Measurements from ENCODE around the gene SORD. TPM values are rescaled to one million over a fixed set of nuclear protein-coding genes. Genes with fewer than 3 reads are reported as not detected.
"Not testable (repeated sequence)": the region's sequence is repeated elsewhere in the genome, so short reads cannot be mapped to it uniquely, and the experiment has no call there.

SORD gene
- total and polyA plus RNA-seq, 2 donors (not counting 3 experiments of a cell fraction or from before 2014, with no cell fraction given) = 16.6 to 31.8 TPM

DNA sequence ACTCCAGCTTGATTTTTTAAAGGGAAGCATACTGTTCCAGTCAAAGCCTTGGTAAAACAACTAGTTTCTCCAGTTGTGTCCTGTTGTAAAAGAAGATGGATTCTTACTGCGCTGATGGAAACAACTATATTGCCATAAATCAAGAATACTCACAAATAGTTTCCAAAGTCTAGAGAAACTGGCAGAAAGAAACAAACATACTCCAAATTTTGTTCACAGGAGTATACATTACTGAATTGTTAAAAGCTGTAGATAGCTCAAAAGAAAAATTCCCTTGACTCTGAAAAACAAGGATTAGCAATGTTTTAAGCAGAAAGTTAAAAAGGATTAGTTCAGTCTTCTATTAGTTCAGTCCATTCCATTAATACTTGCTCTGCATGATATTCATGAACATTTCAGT lies 27.6 kb downstream of the SORD start:
- no peak for TF ChIP-seq EZH2 (IDR thresholded peaks at IDR 0.05; ENCODE audit: borderline replicate concordance, low read depth, low read length, severe bottlenecking)
- TF ChIP-seq POLR2A (IDR thresholded peaks at IDR 0.05; ENCODE audit: low read depth, low read length) = no peak
- TF ChIP-seq FOS (IDR thresholded peaks at IDR 0.05; ENCODE audit: borderline replicate concordance, insufficient read depth, low read length) = no peak
- TF ChIP-seq, protein P1, sequence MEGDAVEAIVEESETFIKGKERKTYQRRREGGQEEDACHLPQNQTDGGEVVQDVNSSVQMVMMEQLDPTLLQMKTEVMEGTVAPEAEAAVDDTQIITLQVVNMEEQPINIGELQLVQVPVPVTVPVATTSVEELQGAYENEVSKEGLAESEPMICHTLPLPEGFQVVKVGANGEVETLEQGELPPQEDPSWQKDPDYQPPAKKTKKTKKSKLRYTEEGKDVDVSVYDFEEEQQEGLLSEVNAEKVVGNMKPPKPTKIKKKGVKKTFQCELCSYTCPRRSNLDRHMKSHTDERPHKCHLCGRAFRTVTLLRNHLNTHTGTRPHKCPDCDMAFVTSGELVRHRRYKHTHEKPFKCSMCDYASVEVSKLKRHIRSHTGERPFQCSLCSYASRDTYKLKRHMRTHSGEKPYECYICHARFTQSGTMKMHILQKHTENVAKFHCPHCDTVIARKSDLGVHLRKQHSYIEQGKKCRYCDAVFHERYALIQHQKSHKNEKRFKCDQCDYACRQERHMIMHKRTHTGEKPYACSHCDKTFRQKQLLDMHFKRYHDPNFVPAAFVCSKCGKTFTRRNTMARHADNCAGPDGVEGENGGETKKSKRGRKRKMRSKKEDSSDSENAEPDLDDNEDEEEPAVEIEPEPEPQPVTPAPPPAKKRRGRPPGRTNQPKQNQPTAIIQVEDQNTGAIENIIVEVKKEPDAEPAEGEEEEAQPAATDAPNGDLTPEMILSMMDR (IDR thresholded peaks at IDR 0.05; ENCODE audit: extremely low read depth in 1 of 2, insufficient read depth in 1 of 2, low read depth in 1 of 2, low read length in 2 of 2) = no peak
- TF ChIP-seq GATA2 (IDR thresholded peaks at IDR 0.05; ENCODE audit: insufficient read depth, insufficient read length, low read depth, low read length) = no peak
- TF ChIP-seq JUN (IDR thresholded peaks at IDR 0.05; ENCODE audit: borderline replicate concordance, insufficient read depth, insufficient read length, low read depth) = no peak
- TF ChIP-seq, protein P2, sequence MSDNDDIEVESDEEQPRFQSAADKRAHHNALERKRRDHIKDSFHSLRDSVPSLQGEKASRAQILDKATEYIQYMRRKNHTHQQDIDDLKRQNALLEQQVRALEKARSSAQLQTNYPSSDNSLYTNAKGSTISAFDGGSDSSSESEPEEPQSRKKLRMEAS (IDR thresholded peaks at IDR 0.05; ENCODE audit: insufficient read depth, insufficient read length) = no peak
- Histone ChIP-seq H4K20me1 (replicated peaks; ENCODE audit: control insufficient read depth, extremely low read depth, insufficient read depth, low read length) (no peaks in the 10 kb centered on the region), H3K36me3 (ENCODE audit: control insufficient read depth in 2 of 2, extremely low read depth in 1 of 2, insufficient read depth in 2 of 2, low read length in 2 of 2) (no peaks in the 10 kb centered on the region), H3K27ac (ENCODE audit: insufficient read depth, low read depth, low read length) (no peak overlapping the region), H3K79me2 (ENCODE audit: control insufficient read depth, insufficient read depth, low read length) (no peaks in the 10 kb centered on the region), H3K4me3 (replicated peaks in 1 of 3; ENCODE audit: insufficient read depth in 1 of 3, low read depth in 1 of 3, low read length in 3 of 3) (no peak overlapping the region), H3K9me1 (replicated peaks; ENCODE audit: control insufficient read depth, extremely low read depth, insufficient read depth, low read length) (no peaks in the 10 kb centered on the region), H3K4me1 (ENCODE audit: control insufficient read depth, extremely low read depth, insufficient read depth, low read length) (no peaks in the 10 kb centered on the region), H3K9me3 (replicated peaks; ENCODE audit: control insufficient read depth, insufficient read depth, low read length) (no peaks in the 10 kb centered on the region), H2AFZ (ENCODE audit: low read depth, low read length) (no peak overlapping the region), H3K9ac (replicated peaks; ENCODE audit: extremely low read depth, insufficient read depth, low read length) (no peak overlapping the region), H3K4me2 (ENCODE audit: insufficient read depth, low read length) (no peak overlapping the region), H3K27me3 (ENCODE audit: control insufficient read depth in 2 of 2, insufficient read depth in 2 of 2, low read length in 2 of 2) (no peaks in the 10 kb centered on the region)
- FAIRE-seq (no peak), DNase-seq (ENCODE audit: low read depth, low spot score) (no peak)
- dilution Hi-C loops (cut with MboI; ENCODE audit: extremely low pct_ligation_motif_present, low sequenced_read_pairs) = no loop called here
- ChIA-PET POLR2A (no interaction called here), CTCF (no interaction called here)
- intact Hi-C loops (cut with micrococcal nuclease) = no loop called here
- BruUV-seq (replicated peaks) = no TSS peak

DNA sequence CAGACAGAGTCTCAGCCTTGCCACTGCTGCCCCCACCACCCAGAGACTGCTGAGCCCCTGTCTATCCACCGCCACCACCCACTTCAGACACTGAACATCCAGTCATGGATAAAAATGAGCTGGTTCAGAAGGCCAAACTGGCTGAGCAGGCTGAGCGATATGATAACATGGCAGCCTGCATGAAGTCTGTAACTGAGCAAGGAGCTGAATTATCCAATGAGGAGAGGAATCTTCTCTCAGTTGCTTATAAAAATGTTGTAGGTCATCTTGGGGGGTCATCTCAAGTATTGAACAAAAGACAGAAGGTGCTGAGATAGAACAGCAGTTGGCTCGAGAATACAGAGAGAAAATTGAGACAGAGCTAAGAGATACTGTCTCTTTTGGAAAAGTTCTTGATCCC lies 29.7 kb downstream of the SORD start:
- H3K9me3 ChIP-seq (replicated peaks; ENCODE audit: control insufficient read depth, insufficient read depth, low read length); POLR2A ChIA-PET; dilution Hi-C loops (cut with MboI; ENCODE audit: extremely low pct_ligation_motif_present, low sequenced_read_pairs); H3K4me2 ChIP-seq (ENCODE audit: insufficient read depth, low read length); H2AFZ ChIP-seq (ENCODE audit: low read depth, low read length); H4K20me1 ChIP-seq (replicated peaks; ENCODE audit: control insufficient read depth, extremely low read depth, insufficient read depth, low read length); H3K4me3 ChIP-seq (replicated peaks in 1 of 3; ENCODE audit: insufficient read depth in 1 of 3, low read depth in 1 of 3, low read length in 3 of 3); FAIRE-seq; DNase-seq (ENCODE audit: low read depth, low spot score); H3K79me2 ChIP-seq (ENCODE audit: control insufficient read depth, insufficient read depth, low read length); CTCF ChIA-PET; H3K4me1 ChIP-seq (ENCODE audit: control insufficient read depth, extremely low read depth, insufficient read depth, low read length); intact Hi-C loops (cut with micrococcal nuclease); H3K36me3 ChIP-seq (ENCODE audit: control insufficient read depth in 2 of 2, extremely low read depth in 1 of 2, insufficient read depth in 2 of 2, low read length in 2 of 2); BruUV-seq (replicated peaks); H3K27me3 ChIP-seq (ENCODE audit: control insufficient read depth in 2 of 2, insufficient read depth in 2 of 2, low read length in 2 of 2); H3K27ac ChIP-seq (ENCODE audit: insufficient read depth, low read depth, low read length); H3K9ac ChIP-seq (replicated peaks; ENCODE audit: extremely low read depth, insufficient read depth, low read length); H3K9me1 ChIP-seq (replicated peaks; ENCODE audit: control insufficient read depth, extremely low read depth, insufficient read depth, low read length): not testable (repeated sequence)

DNA sequence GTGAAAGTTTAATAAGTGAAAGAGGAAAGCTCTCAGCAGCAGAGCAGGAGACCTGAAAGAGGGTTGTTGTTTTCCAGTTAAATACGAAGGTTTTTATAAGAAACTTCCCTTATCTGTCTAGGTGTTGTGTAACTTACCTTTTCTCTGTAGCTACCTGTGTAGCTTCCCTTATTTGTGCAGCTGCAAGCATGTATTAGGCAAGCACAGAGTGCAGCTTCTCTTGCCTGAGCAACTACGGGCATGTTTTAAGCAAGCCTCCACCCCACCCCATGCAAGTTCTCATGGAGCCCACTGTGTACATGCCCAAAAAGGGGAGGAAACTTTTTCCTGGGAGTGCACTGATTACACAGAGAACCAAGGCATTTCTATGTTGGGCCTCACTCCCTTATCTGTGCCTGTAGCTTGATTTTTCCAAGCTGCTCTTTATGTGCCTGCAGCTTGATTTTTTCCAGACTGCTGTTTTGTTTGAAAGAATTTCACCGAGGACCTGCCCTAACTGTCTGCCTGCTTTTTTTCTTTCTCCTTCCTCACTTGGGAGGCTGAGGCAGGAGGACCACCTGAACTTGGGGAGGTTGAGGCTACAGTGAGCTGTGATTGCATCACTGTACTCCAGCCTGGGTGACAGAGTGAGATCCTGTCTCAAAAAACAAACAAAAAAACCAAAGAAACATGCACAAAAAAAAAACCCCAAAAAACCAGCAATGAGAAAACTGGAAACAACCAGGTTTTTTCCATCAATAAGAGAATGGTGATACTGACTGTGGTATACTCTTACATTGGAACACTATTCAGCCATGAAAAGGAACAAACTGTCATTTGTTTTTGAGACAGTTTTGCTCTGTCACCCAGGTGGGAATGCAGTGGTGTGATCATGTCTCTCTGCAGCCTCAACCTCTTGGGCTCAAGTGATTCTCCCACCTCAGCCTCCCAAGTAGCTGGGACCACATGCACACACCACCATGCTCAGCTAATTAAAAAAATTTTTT lies 36.0 kb downstream of the SORD start:
- H3K36me3 ChIP-seq (ENCODE audit: control insufficient read depth in 2 of 2, extremely low read depth in 1 of 2, insufficient read depth in 2 of 2, low read length in 2 of 2); POLR2A ChIA-PET; H3K4me2 ChIP-seq (ENCODE audit: insufficient read depth, low read length); H3K4me3 ChIP-seq (replicated peaks in 1 of 3; ENCODE audit: insufficient read depth in 1 of 3, low read depth in 1 of 3, low read length in 3 of 3); H2AFZ ChIP-seq (ENCODE audit: low read depth, low read length); FAIRE-seq; H4K20me1 ChIP-seq (replicated peaks; ENCODE audit: control insufficient read depth, extremely low read depth, insufficient read depth, low read length); H3K9ac ChIP-seq (replicated peaks; ENCODE audit: extremely low read depth, insufficient read depth, low read length); intact Hi-C loops (cut with micrococcal nuclease); H3K27ac ChIP-seq (ENCODE audit: insufficient read depth, low read depth, low read length); H3K27me3 ChIP-seq (ENCODE audit: control insufficient read depth in 2 of 2, insufficient read depth in 2 of 2, low read length in 2 of 2); H3K9me3 ChIP-seq (replicated peaks; ENCODE audit: control insufficient read depth, insufficient read depth, low read length); dilution Hi-C loops (cut with MboI; ENCODE audit: extremely low pct_ligation_motif_present, low sequenced_read_pairs); H3K79me2 ChIP-seq (ENCODE audit: control insufficient read depth, insufficient read depth, low read length); H3K9me1 ChIP-seq (replicated peaks; ENCODE audit: control insufficient read depth, extremely low read depth, insufficient read depth, low read length); BruUV-seq (replicated peaks); H3K4me1 ChIP-seq (ENCODE audit: control insufficient read depth, extremely low read depth, insufficient read depth, low read length); DNase-seq (ENCODE audit: low read depth, low spot score): not testable (repeated sequence)
- CTCF ChIA-PET = interaction anchor here (1.4 kb wide), 1 partner anchor 68 kb away, joined by 4 read pairs; no protein-coding TSS in a partner anchor

Measured in endothelial cell of umbilical vein (primary cell).